ENCODE data around the gene GSC2. TPM values are rescaled to one million over a fixed set of nuclear protein-coding genes. Genes with fewer than 3 reads are reported as not detected.

The GSC2 gene
- total and polyA plus RNA-seq, 2 of the 8 experiments (the other 6 are each of a cell fraction or from before 2014, with no cell fraction given), result 0.17 to 0.48 TPM

- H3K79me2 ChIP-seq (ENCODE audit: control insufficient read depth in 1 of 2, insufficient read depth in 2 of 2, low read length in 2 of 2), result no peaks in the 10 kb centered on the region
- no peak within 1 kb of the TSS for H4K5ac ChIP-seq (ENCODE audit: insufficient read length, low read depth, low read length)
- no peaks in the 10 kb centered on the region for H3K23me2 ChIP-seq (ENCODE audit: low read depth, low read length)
- no peak within 1 kb of the TSS for H2AFZ ChIP-seq (ENCODE audit: low read length)
- no peaks in the 10 kb centered on the region for H3K79me1 ChIP-seq (ENCODE audit: low read depth, low read length)
- no peak within 1 kb of the TSS for H3K14ac ChIP-seq (ENCODE audit: insufficient read length)
- no peak within 1 kb of the TSS for H3K23ac ChIP-seq (ENCODE audit: insufficient read length)
- ChIA-PET POLR2A (ENCODE audit: partially characterized antibody) (interaction anchor here (1.3 to 5.3 kb wide), 2 partner anchors 12 to 15 kb away, joined by 4 to 24 read pairs; partner anchors contain the start of gene ESS2), CTCF (ENCODE audit: partially characterized antibody) (interaction anchor here (0.8 to 1.8 kb wide), 2 partner anchors 12 to 47 kb away, joined by 3 to 4 read pairs; partner anchors contain the start of gene SLC25A1)
- no peak within 1 kb of the TSS for H3K4me2 ChIP-seq (ENCODE audit: insufficient read depth in 1 of 2, low read depth in 2 of 2, low read length in 2 of 2)
- H3K4me3 ChIP-seq (ENCODE audit: extremely low read depth in 1 of 4, insufficient read depth in 2 of 4, low read depth in 3 of 4, low read length in 4 of 4), result no peak within 1 kb of the TSS
- no peak within 1 kb of the TSS for H3K4ac ChIP-seq (replicated peaks; ENCODE audit: insufficient read length, low read depth, low read length)
- H2BK15ac ChIP-seq (ENCODE audit: low read length), result no peak within 1 kb of the TSS
- H2BK120ac ChIP-seq (replicated peaks; ENCODE audit: low read depth, low read length), result no peak within 1 kb of the TSS
- no peak within 1 kb of the TSS for H2AK5ac ChIP-seq (ENCODE audit: low read depth, low read length)
- peak within 1 kb of the TSS; percentile 29; the same call in 1 of the 2 replicates for H4K8ac ChIP-seq (ENCODE audit: extremely low read depth, insufficient read depth, low read length)
- H3K9ac ChIP-seq (replicated peaks in 1 of 4; ENCODE audit: extremely low read depth in 1 of 4, low read depth in 3 of 4, low read length in 3 of 4), result no peak within 1 kb of the TSS; a peak in 1 of 7 replicates
- 0 out of 7 replicates have a peak, but pooled peaks cover 0 to 2% (median under 1%) of the 10 kb centered on the region in 4 experiments for H3K27me3 ChIP-seq (replicated peaks in 1 of 4; ENCODE audit: control insufficient read depth in 3 of 4, extremely low read depth in 1 of 4, insufficient read depth in 3 of 4, low read length in 3 of 4)
- no peaks in the 10 kb centered on the region for H3K4me1 ChIP-seq (replicated peaks in 1 of 4; ENCODE audit: control insufficient read depth in 3 of 4, insufficient read depth in 4 of 4, low read length in 3 of 4)
- DNase-seq (ENCODE audit: low read depth in 1 of 2, low spot score in 2 of 2) (no peak), FAIRE-seq (no peak)
- H2BK20ac ChIP-seq (ENCODE audit: low read length), result no peak within 1 kb of the TSS
- H3K36me3 ChIP-seq (ENCODE audit: control insufficient read depth in 2 of 4, insufficient read depth in 4 of 4, low read length in 3 of 4), result peaks cover 0 to 16% (median 4%) of the 10 kb centered on the region in 4 experiments; a peak in 4 of 8 replicates
- H4K20me1 ChIP-seq (replicated peaks in 1 of 2; ENCODE audit: control insufficient read depth in 1 of 2, insufficient read depth in 2 of 2, low read length in 2 of 2), result peaks cover 3 to 4% of the 10 kb centered on the region in 2 experiments
- peak within 1 kb of the TSS; percentile 2; the same call in 1 of the 2 replicates for H2BK5ac ChIP-seq (ENCODE audit: low read depth, low read length)
- TF ChIP-seq SRF (IDR thresholded peaks at IDR 0.05; ENCODE audit: low read depth, low read length), result no peak
- TF ChIP-seq HDAC6 (IDR thresholded peaks at IDR 0.05; ENCODE audit: low read depth, low read length), result no peak
- no peak for TF ChIP-seq CHD1 (IDR thresholded peaks at IDR 0.05; ENCODE audit: low read depth, low read length)
- no peak for TF ChIP-seq MAFK (IDR thresholded peaks at IDR 0.05; ENCODE audit: low read depth, low read length)
- TF ChIP-seq RBBP5 (IDR thresholded peaks at IDR 0.05; ENCODE audit: borderline replicate concordance, low read depth, low read length), result no peak
- no peak for TF ChIP-seq SIRT6 (IDR thresholded peaks at IDR 0.05; ENCODE audit: low read length)
- no peak for TF ChIP-seq EGR1 (IDR thresholded peaks at IDR 0.05; ENCODE audit: borderline replicate concordance, low read depth, low read length)
- no peak for TF ChIP-seq CTBP2 (IDR thresholded peaks at IDR 0.05; ENCODE audit: borderline replicate concordance, insufficient read depth, insufficient read length, low read length)
- no peak for TF ChIP-seq BCL11A (IDR thresholded peaks at IDR 0.05; ENCODE audit: low read depth in 2 of 2, low read length in 2 of 2)
- TF ChIP-seq SIN3A (conservative IDR thresholded peaks at IDR 0.05 in 1 of 2, IDR thresholded peaks at IDR 0.05 in 1 of 2; ENCODE audit: low read depth in 1 of 2, low read length in 2 of 2), result no peak
- H4K91ac ChIP-seq (replicated peaks; ENCODE audit: insufficient read length, low read length), result no peak within 1 kb of the TSS
- no peak within 1 kb of the TSS for H3K27ac ChIP-seq (ENCODE audit: low read depth, low read length)
- H3K9me3 ChIP-seq (ENCODE audit: insufficient read depth in 2 of 2, low read depth in 1 of 2, low read length in 1 of 2), result no peaks in the 10 kb centered on the region
- H3K18ac ChIP-seq (ENCODE audit: extremely low read depth, low read length), result no peak within 1 kb of the TSS
- no peak within 1 kb of the TSS for H2BK12ac ChIP-seq (ENCODE audit: low read depth, low read length)
- 90% methylated on average over 27 of the region's 27 CpGs; no CpG with 5 or more reads in 1 of the 2 experiments for WGBS, 2 experiments (ENCODE audit: extremely low coverage in 1 of 2, insufficient coverage in 1 of 2, insufficient read length in 1 of 2, insufficient replicate concordance in 2 of 2, low coverage in 1 of 2, low lambda C conversion rate in 2 of 2, missing lambda C conversion rate in 1 of 2)
- no peak within 1 kb of the TSS for H3K56ac ChIP-seq (replicated peaks; ENCODE audit: insufficient read length, low read depth, low read length)
These were observed 19.0 kb downstream of the GSC2 start, which contains the start of gene TSSK2 for GRCh38 chr22:19130959-19131684. Gene TSSK2, plus strand, starts transcription at chr22:19131308. Its CDS starts 92 bp downstream, at chr22:19131400.

All from H1 (cell line).